Neural cell (in vitro differentiated cells): ENCODE measurements around the gene DMRTC1B. TPM values are rescaled to one million over a fixed set of nuclear protein-coding genes. Genes with fewer than 3 reads are reported as not detected.
"Not testable (repeated sequence)": the region's sequence is repeated elsewhere in the genome, so short reads cannot be mapped to it uniquely, and the experiment has no call there.

Experiments used
- H2AFZ ChIP-seq: fragments of 200-600, 300-800 bp; sonication (generic), shearing (Covaris generic); 2 replicates; pipeline ENCODE4 v1.6.0; 2014; ENCODE audit warnings: low read depth, mild to moderate bottlenecking, antibody characterized with exemption, low read length, moderate library complexity
- H3F3A ChIP-seq: fragments of 200-600 bp; shearing (Covaris generic); 2 replicates; pipeline ENCODE4 v1.6.1; 2016; ENCODE audit warnings: mild to moderate bottlenecking, moderate library complexity, mixed read lengths, antibody characterized with exemption, low read length; ENCODE audit not compliant: insufficient read depth, poor library complexity, severe bottlenecking
- H3K27ac ChIP-seq: fragments of 200-600, 300-800 bp; sonication (generic), shearing (Covaris generic); 2 replicates; pipeline ENCODE4 v1.5.1; 2014; ENCODE audit warnings: mild to moderate bottlenecking, low read length, moderate library complexity
- H3K27me3 ChIP-seq: fragments of 300-800, 200-600 bp; sonication (generic), shearing (Covaris generic); 2 replicates; pipeline ENCODE4 v1.6.0; 2014; ENCODE audit warnings: mild to moderate bottlenecking, low read depth, low read length, moderate library complexity; ENCODE audit not compliant: insufficient read depth
- H3K36me3 ChIP-seq: fragments of 300-800, 200-600 bp; sonication (generic), shearing (Covaris generic); 2 replicates; pipeline ENCODE4 v1.5.1; 2014; ENCODE audit warnings: mild to moderate bottlenecking, antibody characterized with exemption, low read length, moderate library complexity; ENCODE audit not compliant: insufficient read depth
- H3K4me2 ChIP-seq: fragments of 300-800, 200-600 bp; sonication (generic), shearing (Covaris generic); 2 replicates; pipeline ENCODE4 v1.6.0; 2014; ENCODE audit warnings: mild to moderate bottlenecking, low read length
- H3K4me3 ChIP-seq: fragments of 300-800, 200-600 bp; sonication (generic), shearing (Covaris generic); 2 replicates; pipeline ENCODE4 v1.5.1; 2014; ENCODE audit warnings: mild to moderate bottlenecking, low read length, moderate library complexity
- H3K79me2 ChIP-seq: fragments of 200-600 bp; shearing (Covaris generic); replicated peaks from 2 replicates; pipeline ENCODE4 v1.6.0; 2014; ENCODE audit warnings: mild to moderate bottlenecking, low read length, moderate library complexity; ENCODE audit not compliant: insufficient read depth
- H3K9ac ChIP-seq: fragments of 300-800, 200-600 bp; sonication (generic), shearing (Covaris generic); 2 replicates; pipeline ENCODE4 v1.6.1; 2016; ENCODE audit warnings: mild to moderate bottlenecking, low read length, mixed read lengths
- H3K9me2 ChIP-seq: fragments of 200-600 bp; shearing (Covaris generic); 2 replicates; pipeline ENCODE4 v1.6.1; 2016; ENCODE audit warnings: mild to moderate bottlenecking, low read length, mixed read lengths; ENCODE audit not compliant: insufficient read depth
- H3K9me3 ChIP-seq: fragments of 200-600, 300-800 bp; sonication (generic), shearing (Covaris generic); 2 replicates; pipeline ENCODE4 v1.6.1; 2016; ENCODE audit warnings: mild to moderate bottlenecking, mixed run types, low read length, moderate library complexity, mixed read lengths
- H4K20me1 ChIP-seq: fragments of 200-600 bp; shearing (Covaris generic); 2 replicates; pipeline ENCODE4 v1.6.1; 2016; ENCODE audit warnings: mild to moderate bottlenecking, mixed run types; ENCODE audit not compliant: insufficient read depth
- EP300 ChIP-seq: fragments of 450-650 bp; conservative IDR thresholded peaks from 2 replicates; pipeline ENCODE4 v1.6.1; 2014; ENCODE audit warnings: antibody characterized with exemption, mild to moderate bottlenecking, moderate library complexity; ENCODE audit not compliant: poor library complexity, severe bottlenecking
- EZH2 ChIP-seq: fragments of 200-600, 300-800 bp; shearing (Covaris generic), sonication (generic); IDR thresholded peaks from 2 replicates; pipeline ENCODE4 v1.6.1; 2014; ENCODE audit warnings: antibody characterized with exemption, low read length, borderline replicate concordance, mild to moderate bottlenecking; ENCODE audit not compliant: insufficient read depth, poor library complexity, severe bottlenecking
- MXI1 ChIP-seq: fragments of 450-650 bp; conservative IDR thresholded peaks from 2 replicates; pipeline ENCODE4 v1.6.1; 2014; ENCODE audit warnings: antibody characterized with exemption, mild to moderate bottlenecking; ENCODE audit not compliant: poor library complexity, severe bottlenecking
- POLR2AphosphoS5 ChIP-seq: IDR thresholded peaks from 2 replicates; pipeline ENCODE4 v1.6.1; 2012
- RAD21 ChIP-seq: fragments of 450-650 bp; conservative IDR thresholded peaks from 2 replicates; pipeline ENCODE4 v1.6.1; 2014; ENCODE audit warnings: antibody characterized with exemption, mild to moderate bottlenecking, moderate library complexity
- REST ChIP-seq: IDR thresholded peaks from 2 replicates; pipeline ENCODE4 v1.6.1; 2012; ENCODE audit warnings: borderline replicate concordance
- SMC3 ChIP-seq: fragments of 450-650 bp; conservative IDR thresholded peaks from 2 replicates; pipeline ENCODE4 v1.6.1; 2014; ENCODE audit warnings: antibody characterized with exemption, mild to moderate bottlenecking, moderate library complexity; ENCODE audit not compliant: poor library complexity
- TAF1 ChIP-seq: IDR thresholded peaks from 2 replicates; pipeline ENCODE4 v1.6.1; 2012; ENCODE audit warnings: low read depth
- polyA plus RNA-seq: library from polyadenylated mRNA; depleted of rRNA; stranded (reverse); fragments of >200 nt; gene quantifications from 2 replicates; pipeline ENCODE4 v1.2.3, GENCODE V29; 2014
- TF ChIP-seq, protein P1 (sequence below): fragments of 450-650 bp; IDR thresholded peaks from 2 replicates; pipeline ENCODE4 v1.5.1; 2014; ENCODE audit warnings: antibody characterized with exemption, mild to moderate bottlenecking, moderate library complexity; ENCODE audit not compliant: poor library complexity, severe bottlenecking

DMRTC1B gene
- polyA plus RNA-seq, 1 donor from 2014 or later = 1.7 TPM

- TF ChIP-seq TAF1 = no peak
- no peak for TF ChIP-seq MXI1
- TF ChIP-seq EZH2 = no peak
- TF ChIP-seq EP300 = no peak
- TF ChIP-seq SMC3 = no peak
- no peak for TF ChIP-seq POLR2AphosphoS5
- TF ChIP-seq REST = no peak
- TF ChIP-seq, protein P1, sequence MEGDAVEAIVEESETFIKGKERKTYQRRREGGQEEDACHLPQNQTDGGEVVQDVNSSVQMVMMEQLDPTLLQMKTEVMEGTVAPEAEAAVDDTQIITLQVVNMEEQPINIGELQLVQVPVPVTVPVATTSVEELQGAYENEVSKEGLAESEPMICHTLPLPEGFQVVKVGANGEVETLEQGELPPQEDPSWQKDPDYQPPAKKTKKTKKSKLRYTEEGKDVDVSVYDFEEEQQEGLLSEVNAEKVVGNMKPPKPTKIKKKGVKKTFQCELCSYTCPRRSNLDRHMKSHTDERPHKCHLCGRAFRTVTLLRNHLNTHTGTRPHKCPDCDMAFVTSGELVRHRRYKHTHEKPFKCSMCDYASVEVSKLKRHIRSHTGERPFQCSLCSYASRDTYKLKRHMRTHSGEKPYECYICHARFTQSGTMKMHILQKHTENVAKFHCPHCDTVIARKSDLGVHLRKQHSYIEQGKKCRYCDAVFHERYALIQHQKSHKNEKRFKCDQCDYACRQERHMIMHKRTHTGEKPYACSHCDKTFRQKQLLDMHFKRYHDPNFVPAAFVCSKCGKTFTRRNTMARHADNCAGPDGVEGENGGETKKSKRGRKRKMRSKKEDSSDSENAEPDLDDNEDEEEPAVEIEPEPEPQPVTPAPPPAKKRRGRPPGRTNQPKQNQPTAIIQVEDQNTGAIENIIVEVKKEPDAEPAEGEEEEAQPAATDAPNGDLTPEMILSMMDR = no peak
- no peak for TF ChIP-seq RAD21
- Histone ChIP-seq H3K79me2 (no peaks in the 10 kb centered on the region), H3K27ac (no peak overlapping the region), H3K9ac (no peak overlapping the region), H3K4me3 (no peak overlapping the region), H4K20me1 (no peaks in the 10 kb centered on the region), H3K9me2 (no peaks in the 10 kb centered on the region), H3K9me3 (no peaks in the 10 kb centered on the region), H3K36me3 (no peaks in the 10 kb centered on the region), H3K4me2 (no peak overlapping the region), H3K27me3 (no peaks in the 10 kb centered on the region), H3F3A (no peaks in the 10 kb centered on the region), H2AFZ (no peak overlapping the region)
These were observed 41.1 kb upstream of the DMRTC1B start for GRCh38 chrX:72735561-72735960.

GRCh38 chrX:72745546-72745945, 31.1 kb upstream of the DMRTC1B start:
- not testable (repeated sequence) for H3K27ac ChIP-seq, H3K4me2 ChIP-seq, H3K36me3 ChIP-seq, H3K9me3 ChIP-seq, H2AFZ ChIP-seq, H3K4me3 ChIP-seq, H3K9ac ChIP-seq, H3F3A ChIP-seq, H3K79me2 ChIP-seq, H3K27me3 ChIP-seq, H3K9me2 ChIP-seq, H4K20me1 ChIP-seq

DNA sequence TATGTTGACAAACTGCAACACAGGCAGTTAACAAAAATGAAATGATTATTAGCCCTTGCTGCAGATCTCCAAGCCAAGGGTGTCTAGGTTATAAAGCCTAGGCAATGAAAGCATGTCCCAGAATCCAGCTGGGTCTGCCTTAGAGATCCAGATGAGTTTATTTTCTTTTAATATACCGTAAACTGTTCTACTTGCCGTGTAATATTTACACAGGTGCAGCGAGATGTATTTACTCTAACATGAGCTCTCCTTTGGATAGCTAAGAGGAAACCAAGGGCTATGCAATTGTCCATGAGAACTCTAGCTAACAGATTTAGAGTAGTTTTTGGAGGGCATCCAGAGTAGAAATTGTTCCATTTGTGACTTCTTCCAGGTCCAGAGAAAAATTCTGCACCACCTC, 28.1 kb upstream of the DMRTC1B start:
- not testable (repeated sequence) for H3K27ac ChIP-seq, H4K20me1 ChIP-seq, H3K79me2 ChIP-seq, H3K9me3 ChIP-seq, H3K36me3 ChIP-seq, H3K4me3 ChIP-seq, H3F3A ChIP-seq, H3K4me2 ChIP-seq, H2AFZ ChIP-seq, H3K27me3 ChIP-seq, H3K9me2 ChIP-seq, H3K9ac ChIP-seq

DNA sequence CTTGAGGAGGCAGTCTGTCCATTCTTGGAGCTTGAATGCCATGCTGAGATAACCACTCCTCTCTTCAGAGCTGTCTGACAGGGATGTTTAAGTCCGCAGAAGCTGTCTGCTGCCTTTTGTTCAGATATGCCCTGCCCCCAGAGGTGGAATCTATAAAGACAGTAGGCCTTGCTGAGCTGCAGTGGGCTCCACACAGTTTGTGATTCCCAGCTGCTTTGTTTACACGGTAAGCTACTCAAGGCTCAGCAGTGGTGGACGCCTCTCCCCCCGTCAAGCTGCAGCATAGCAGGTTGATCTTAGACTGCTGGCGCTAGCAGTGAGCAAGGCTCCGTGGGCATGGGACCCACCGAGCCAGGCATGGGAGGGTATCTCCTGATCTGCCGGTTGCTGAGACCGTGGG, 16.2 kb upstream of the DMRTC1B start:
- not testable (repeated sequence) for H3K9me3 ChIP-seq, H3K36me3 ChIP-seq, H3K4me2 ChIP-seq, H3K27me3 ChIP-seq, H3K27ac ChIP-seq, H3K9ac ChIP-seq, H3K79me2 ChIP-seq, H3K4me3 ChIP-seq, H3K9me2 ChIP-seq, H3F3A ChIP-seq, H2AFZ ChIP-seq, H4K20me1 ChIP-seq

DNA sequence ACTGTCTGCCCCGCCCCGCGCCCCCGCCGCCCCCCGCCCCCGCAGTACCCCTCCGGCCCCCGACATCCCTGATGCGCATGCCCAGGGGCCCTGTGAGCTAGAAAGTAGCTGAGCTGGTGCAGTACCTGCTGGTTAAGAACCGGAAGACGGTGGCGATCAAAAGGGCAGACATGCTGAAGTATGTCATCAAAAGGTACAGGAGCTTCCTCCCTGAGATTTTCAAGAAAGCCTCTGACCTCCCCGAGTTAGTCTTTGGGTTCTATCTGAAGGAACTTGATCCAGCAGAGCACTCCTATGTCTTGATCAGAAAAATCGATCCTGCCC, 739 bp downstream of the DMRTC1B start:
- H4K20me1 ChIP-seq, H3K27ac ChIP-seq, H3K27me3 ChIP-seq: not testable (repeated sequence)

More for the DNA sequence above, 739 bp downstream of the DMRTC1B start:
- H3F3A ChIP-seq, H3K79me2 ChIP-seq, H3K4me2 ChIP-seq, H3K36me3 ChIP-seq, H2AFZ ChIP-seq, H3K9me3 ChIP-seq, H3K4me3 ChIP-seq, H3K9ac ChIP-seq, H3K9me2 ChIP-seq: not testable (repeated sequence)
